ENCODE data around the gene DAZAP1. TPM values are rescaled to one million over a fixed set of nuclear protein-coding genes. Genes with fewer than 3 reads are reported as not detected.
A peak's percentile ranks its signal among the peaks of the same experiment; 100 is the strongest.

DAZAP1 gene
- total and polyA plus RNA-seq, 7 donors = 28.2 to 132 (median 51.1) TPM

GRCh38 chr19:1460033-1460995 lies 52.9 kb downstream of the DAZAP1 start:
- Histone ChIP-seq H3K4me3 (no peak overlapping the region), H3K27ac (no peak overlapping the region), H3K36me3 (peaks cover 0 to 11% (median 3%) of the 10 kb centered on the region in 4 donors), H3K4me1 (peaks cover 0 to 21% (median 14%) of the 10 kb centered on the region in 4 donors), H3K27me3 (peaks cover 26 to 42% (median 36%) of the 10 kb centered on the region in 3 donors), H3K9me3 (no peaks in the 10 kb centered on the region)
- WGBS, 2 donors = 94 to 95% methylated on average over 36 of the region's 36 CpGs
- intact Hi-C loops (cut with DNase I) = no loop called here
- TF ChIP-seq POLR2A (IDR thresholded peaks at IDR 0.05) (no peak), CTCF (IDR thresholded peaks at IDR 0.05) (no peak), EP300 (IDR thresholded peaks at IDR 0.05) (no peak), POLR2AphosphoS5 (IDR thresholded peaks at IDR 0.05) (no peak)
- DNase-seq = no peak

GRCh38 chr19:1461862-1462261 lies 54.5 kb downstream of the DAZAP1 start:
- H3K27ac ChIP-seq = no peak overlapping the region
- H3K4me1 ChIP-seq = peaks cover 0 to 21% (median 16%) of the 10 kb centered on the region in 4 donors
- peaks cover 0 to 11% (median 3%) of the 10 kb centered on the region in 4 donors for H3K36me3 ChIP-seq
- DNase-seq = no peak
- H3K4me3 ChIP-seq = no peak overlapping the region
- H3K27me3 ChIP-seq = peaks cover 19 to 42% (median 36%) of the 10 kb centered on the region in 3 donors
- no peaks in the 10 kb centered on the region for H3K9me3 ChIP-seq
- intact Hi-C loops (cut with DNase I) = no loop called here
- WGBS, 2 donors = 93 to 95% methylated on average over 24 of the region's 24 CpGs
- TF ChIP-seq EP300 (IDR thresholded peaks at IDR 0.05) (no peak), CTCF (IDR thresholded peaks at IDR 0.05) (no peak), POLR2AphosphoS5 (IDR thresholded peaks at IDR 0.05) (no peak), POLR2A (IDR thresholded peaks at IDR 0.05) (no peak)

GRCh38 chr19:1465191-1466016 lies 58.0 kb downstream of the DAZAP1 start:
- no peak overlapping the region for H3K27ac ChIP-seq
- no peaks in the 10 kb centered on the region for H3K9me3 ChIP-seq
- peaks cover 0 to 9% (median 3%) of the 10 kb centered on the region in 4 donors for H3K36me3 ChIP-seq
- no peak for DNase-seq
- TF ChIP-seq CTCF (IDR thresholded peaks at IDR 0.05) (peak in 3 of 4 experiments; percentile 23 to 44 (median 33)), EP300 (IDR thresholded peaks at IDR 0.05) (no peak), POLR2AphosphoS5 (IDR thresholded peaks at IDR 0.05) (no peak)
- H3K27me3 ChIP-seq = peaks cover 44 to 61% (median 55%) of the 10 kb centered on the region in 3 donors
- WGBS, 2 donors = 25 to 42% methylated on average over 83 of the region's 83 CpGs
- no peak overlapping the region for H3K4me3 ChIP-seq
- H3K4me1 ChIP-seq = peaks cover 0 to 52% (median 48%) of the 10 kb centered on the region in 4 donors
- intact Hi-C loops (cut with DNase I) = no loop called here

GRCh38 chr19:1466018-1466460 lies 58.7 kb downstream of the DAZAP1 start:
- peaks cover 51 to 67% (median 61%) of the 10 kb centered on the region in 3 donors for H3K27me3 ChIP-seq
- H3K4me3 ChIP-seq = no peak overlapping the region
- H3K36me3 ChIP-seq = peaks cover 0 to 2% (median 0%) of the 10 kb centered on the region in 4 donors
- intact Hi-C loops (cut with DNase I) = no loop called here
- no peaks in the 10 kb centered on the region for H3K9me3 ChIP-seq
- TF ChIP-seq EP300 (IDR thresholded peaks at IDR 0.05) (no peak), POLR2AphosphoS5 (IDR thresholded peaks at IDR 0.05) (no peak), POLR2A (IDR thresholded peaks at IDR 0.05) (no peak), CTCF (IDR thresholded peaks at IDR 0.05) (no peak)
- WGBS, 2 donors = 35 to 47% methylated on average over 41 of the region's 41 CpGs
- peaks cover 0 to 58% (median 54%) of the 10 kb centered on the region in 4 donors for H3K4me1 ChIP-seq
- DNase-seq = no peak
- H3K27ac ChIP-seq = no peak overlapping the region
